ENCODE data around the gene CD58.

GRCh38 chr1:116579259-116579875 lies 8.5 kb upstream of the CD58 start:
- TF ChIP-seq CTCF (IDR thresholded peaks at IDR 0.05) (no peak), POLR2A (IDR thresholded peaks at IDR 0.05) (no peak)
